IPS-20b (cell line): ENCODE results near the gene MITF.
"Not testable (repeated sequence)": the region's sequence is repeated elsewhere in the genome, so short reads cannot be mapped to it uniquely, and the experiment has no call there.

Source experiments
- H3K27ac ChIP-seq: one replicate; pipeline ENCODE4 v1.5.1; 2013; ENCODE audit warnings: low read length
- H3K27me3 ChIP-seq: 2 replicates; pipeline ENCODE4 v1.6.1; 2013; ENCODE audit warnings: mild to moderate bottlenecking, low read length, inconsistent platforms; ENCODE audit not compliant: insufficient read depth
- H3K36me3 ChIP-seq: 2 replicates; pipeline ENCODE4 v1.6.1; 2013; ENCODE audit warnings: low read depth, mild to moderate bottlenecking, inconsistent platforms, low read length, moderate library complexity; ENCODE audit not compliant: insufficient read depth
- H3K4me1 ChIP-seq: 2 replicates; pipeline ENCODE4 v1.6.1; 2013; ENCODE audit warnings: mild to moderate bottlenecking, control low read depth, inconsistent platforms, low read length, moderate library complexity; ENCODE audit not compliant: insufficient read depth
- H3K4me3 ChIP-seq: 2 replicates; pipeline ENCODE4 v1.5.1; 2013; ENCODE audit warnings: mild to moderate bottlenecking, low read length, inconsistent platforms
- H3K9ac ChIP-seq: 2 replicates; pipeline ENCODE4 v1.6.1; 2013; ENCODE audit warnings: low read depth, mild to moderate bottlenecking, inconsistent platforms, low read length, moderate library complexity
- H3K9me3 ChIP-seq: 2 replicates; pipeline ENCODE4 v1.6.1; 2013; ENCODE audit warnings: mild to moderate bottlenecking, low read depth, low read length, inconsistent platforms; ENCODE audit not compliant: insufficient read depth

Gene MITF

DNA sequence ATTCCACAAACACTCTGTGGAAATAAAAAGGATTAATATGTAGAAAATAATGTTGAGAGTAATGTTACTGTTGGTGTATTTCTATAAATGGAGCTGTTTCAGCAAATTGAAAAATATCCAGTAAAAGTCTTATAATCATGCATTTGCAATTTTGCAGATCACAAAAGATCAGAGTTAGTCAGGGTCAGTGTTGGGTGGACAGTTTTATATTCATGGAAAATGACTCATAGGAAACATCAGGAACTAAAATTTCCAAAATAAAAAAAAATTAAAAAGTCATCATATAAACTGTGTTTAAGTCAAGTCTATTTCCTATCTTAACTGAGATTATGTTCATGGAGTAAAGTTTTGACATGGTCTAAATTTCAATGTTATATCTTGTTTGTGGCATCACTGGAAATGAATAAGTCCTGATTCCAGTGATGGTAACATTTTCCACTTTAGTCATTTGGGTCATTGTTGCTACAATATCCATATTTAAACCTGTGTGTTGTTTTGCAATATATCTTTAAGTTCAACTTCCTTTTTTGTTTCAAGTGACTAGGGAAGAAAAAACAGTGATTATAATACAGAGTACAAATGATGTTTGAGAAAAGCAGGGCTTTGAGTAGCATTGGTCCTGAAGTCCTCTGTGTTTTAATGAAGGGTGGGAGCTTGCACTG, 37.8 kb downstream of the MITF start:
- Histone ChIP-seq H3K27me3 (no peaks in the 10 kb centered on the region), H3K9me3 (no peaks in the 10 kb centered on the region), H3K9ac (no peak overlapping the region), H3K36me3 (no peaks in the 10 kb centered on the region), H3K27ac (no peak overlapping the region), H3K4me3 (no peak overlapping the region), H3K4me1 (no peaks in the 10 kb centered on the region)

DNA sequence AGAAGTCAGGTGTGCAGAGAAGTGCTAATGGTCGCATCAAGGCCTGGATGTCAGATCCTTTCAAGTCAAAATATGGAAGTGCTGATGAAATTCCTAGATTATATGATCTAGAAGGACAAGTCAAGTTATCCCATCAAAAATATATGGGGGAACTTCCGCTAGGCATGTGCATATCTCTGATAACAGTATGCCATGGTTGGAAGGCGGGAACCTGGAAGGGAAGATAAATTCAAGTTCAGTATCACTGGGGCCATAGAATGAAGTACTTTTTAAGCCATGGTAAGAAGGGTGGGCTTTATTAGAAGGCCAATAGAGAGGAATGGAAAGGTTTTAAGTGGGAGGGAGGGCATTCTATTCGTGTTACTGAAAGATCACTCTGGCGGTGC, 38.3 kb downstream of the MITF start:
- H3K4me1 ChIP-seq: no peaks in the 10 kb centered on the region
- no peaks in the 10 kb centered on the region for H3K9me3 ChIP-seq
- no peak overlapping the region for H3K27ac ChIP-seq
- H3K4me3 ChIP-seq: no peak overlapping the region
- no peak overlapping the region for H3K9ac ChIP-seq
- no peaks in the 10 kb centered on the region for H3K36me3 ChIP-seq
- H3K27me3 ChIP-seq: no peaks in the 10 kb centered on the region

DNA sequence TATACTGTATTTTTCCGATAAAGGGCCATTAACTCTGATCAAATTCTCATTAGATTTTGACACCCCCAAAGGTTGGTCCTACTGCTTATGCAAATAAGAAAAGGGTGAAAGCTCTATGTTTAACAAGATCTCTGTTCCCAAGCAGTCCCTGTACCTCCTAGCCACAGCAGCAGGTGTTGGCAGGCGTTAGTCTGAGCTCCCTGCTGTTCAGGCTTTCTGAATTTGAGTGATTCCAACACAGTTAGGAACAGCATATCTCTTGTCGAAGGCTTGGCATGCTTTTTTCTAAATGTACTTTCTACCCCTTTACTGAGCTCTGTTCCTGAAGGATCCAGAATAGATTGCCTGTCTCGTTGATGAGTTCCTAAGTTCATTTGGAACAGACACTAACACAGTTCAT, 42.3 kb downstream of the MITF start:
- Histone ChIP-seq H3K36me3 (no peaks in the 10 kb centered on the region), H3K4me3 (no peak overlapping the region), H3K4me1 (peaks cover 7% of the 10 kb centered on the region; the same call in 1 of the 2 replicates), H3K27me3 (no peaks in the 10 kb centered on the region), H3K27ac (no peak overlapping the region), H3K9ac (no peak overlapping the region), H3K9me3 (no peaks in the 10 kb centered on the region)

DNA sequence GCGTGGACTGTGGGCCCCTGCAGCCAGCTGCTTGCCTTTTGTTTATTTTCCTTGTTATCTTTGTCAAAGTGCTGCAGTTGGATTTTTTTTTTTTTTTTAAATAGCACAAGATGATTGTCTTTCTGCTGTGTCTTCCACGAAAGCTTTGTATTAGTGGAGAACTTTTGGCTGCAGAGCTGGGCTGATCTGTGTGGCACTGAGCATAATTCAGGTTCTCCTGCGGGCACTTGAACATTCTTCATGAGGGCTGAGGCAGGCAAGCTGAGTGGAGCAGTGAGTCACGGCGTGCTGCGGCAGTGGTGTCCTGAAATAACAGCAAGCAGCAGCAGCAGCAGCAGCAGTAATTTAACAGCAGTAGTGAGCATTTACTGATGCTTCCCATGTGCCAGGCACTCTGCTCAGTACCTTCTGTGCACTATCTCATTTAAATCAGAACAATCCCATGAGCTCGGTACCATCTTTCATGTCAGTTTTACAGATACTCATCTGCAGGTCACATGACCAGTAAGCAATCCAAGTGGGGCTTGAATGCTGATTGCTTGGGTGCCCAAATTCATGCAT, 45.8 kb downstream of the MITF start:
- Histone ChIP-seq H3K9ac (no peak overlapping the region), H3K27ac (no peak overlapping the region), H3K36me3 (no peaks in the 10 kb centered on the region), H3K4me3 (no peak overlapping the region), H3K9me3 (no peaks in the 10 kb centered on the region), H3K4me1 (peaks cover 16% of the 10 kb centered on the region; the same call in 1 of the 2 replicates), H3K27me3 (no peaks in the 10 kb centered on the region)

DNA sequence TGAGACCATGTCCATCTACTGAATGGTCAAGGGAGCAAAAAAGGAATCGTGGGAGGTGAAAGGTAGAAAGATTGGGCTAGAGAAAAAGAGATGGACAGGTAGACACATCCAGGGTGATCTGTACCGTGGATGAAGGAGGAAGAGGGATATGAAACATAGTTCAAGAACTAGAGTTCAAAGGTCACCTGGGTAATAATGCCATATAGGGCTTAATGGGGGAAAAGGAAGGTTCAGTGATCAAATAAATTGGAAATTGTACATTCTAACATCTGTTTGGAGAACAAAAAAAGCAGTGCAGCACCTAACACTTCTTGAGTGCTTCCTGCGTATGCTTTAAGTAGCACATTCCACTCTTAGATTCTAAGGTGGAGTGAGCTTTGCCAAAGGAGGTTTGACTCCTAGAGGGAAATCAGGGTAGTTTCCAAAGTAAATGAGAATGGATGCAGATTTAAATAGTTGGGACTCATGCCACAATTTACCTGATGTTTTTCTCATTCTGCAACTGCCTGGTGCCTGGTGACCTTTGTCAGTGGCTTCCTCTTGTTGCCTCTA, 46.6 kb downstream of the MITF start:
- Histone ChIP-seq H3K27ac (no peak overlapping the region), H3K27me3 (no peaks in the 10 kb centered on the region), H3K36me3 (no peaks in the 10 kb centered on the region), H3K4me1 (peaks cover 16% of the 10 kb centered on the region; the same call in 1 of the 2 replicates), H3K9me3 (no peaks in the 10 kb centered on the region), H3K9ac (no peak overlapping the region), H3K4me3 (no peak overlapping the region)

DNA sequence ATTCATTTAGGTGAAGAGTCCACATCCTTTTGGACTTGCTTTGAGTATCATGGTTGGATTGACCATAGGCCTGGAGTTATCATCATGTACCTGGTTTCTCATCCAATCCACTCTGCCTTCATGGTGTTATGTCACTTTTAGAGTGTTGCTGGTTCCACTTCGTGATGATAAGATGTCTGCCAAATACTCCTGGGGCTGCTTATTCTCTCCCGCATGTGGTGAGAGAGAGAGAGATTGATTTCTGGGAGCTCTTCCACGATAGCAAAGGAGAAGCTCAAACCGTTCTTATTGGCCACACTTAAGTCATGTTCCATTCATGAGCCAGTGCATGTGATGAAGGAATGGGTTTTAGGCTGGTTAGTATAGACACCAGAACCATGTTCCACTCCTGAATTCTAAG, 47.6 kb downstream of the MITF start:
- Histone ChIP-seq H3K4me1 (peaks cover 18% of the 10 kb centered on the region; the same call in 1 of the 2 replicates), H3K4me3 (no peak overlapping the region), H3K9ac (no peak overlapping the region), H3K27ac (no peak overlapping the region), H3K27me3 (no peaks in the 10 kb centered on the region), H3K9me3 (no peaks in the 10 kb centered on the region), H3K36me3 (no peaks in the 10 kb centered on the region)

DNA sequence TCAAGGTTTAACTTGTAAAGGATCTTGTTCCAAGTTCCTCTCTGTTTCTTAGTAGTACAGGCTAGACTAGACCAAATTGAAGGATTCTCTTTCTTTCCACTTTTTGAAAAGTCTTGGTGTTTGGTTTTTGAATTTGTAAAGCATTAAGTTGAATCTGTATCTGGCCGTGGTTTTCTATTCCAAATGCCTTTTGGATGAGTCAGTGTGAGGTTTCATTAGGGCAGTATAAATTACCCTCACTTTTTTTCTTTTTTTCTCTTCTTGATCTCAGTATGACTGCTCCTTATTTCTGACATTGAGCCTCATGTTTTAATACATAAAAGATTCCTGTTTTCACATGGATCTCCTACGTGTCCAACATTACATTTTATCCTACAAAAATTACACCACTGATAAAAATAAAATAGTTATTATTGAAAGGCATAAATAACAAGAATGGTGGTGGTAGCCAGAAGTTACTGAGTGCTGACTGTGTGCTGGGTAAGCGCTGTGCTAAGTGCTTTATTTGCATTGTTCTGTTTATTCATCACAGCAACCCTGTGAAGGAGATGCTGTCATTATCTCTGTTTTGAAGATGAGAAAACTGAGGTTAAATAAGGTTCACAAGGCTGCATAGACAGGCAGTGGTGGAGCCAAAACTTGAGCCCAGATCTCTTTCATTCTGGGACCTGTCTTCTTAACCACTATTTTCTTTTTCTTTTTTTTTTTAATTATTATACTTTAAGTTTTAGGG, 48.3 kb downstream of the MITF start:
- no peak overlapping the region for H3K27ac ChIP-seq
- H3K4me3 ChIP-seq: no peak overlapping the region
- no peak overlapping the region for H3K9ac ChIP-seq
- H3K4me1 ChIP-seq: peaks cover 18% of the 10 kb centered on the region; the same call in 1 of the 2 replicates
- no peaks in the 10 kb centered on the region for H3K36me3 ChIP-seq
- no peaks in the 10 kb centered on the region for H3K27me3 ChIP-seq
- no peaks in the 10 kb centered on the region for H3K9me3 ChIP-seq

DNA sequence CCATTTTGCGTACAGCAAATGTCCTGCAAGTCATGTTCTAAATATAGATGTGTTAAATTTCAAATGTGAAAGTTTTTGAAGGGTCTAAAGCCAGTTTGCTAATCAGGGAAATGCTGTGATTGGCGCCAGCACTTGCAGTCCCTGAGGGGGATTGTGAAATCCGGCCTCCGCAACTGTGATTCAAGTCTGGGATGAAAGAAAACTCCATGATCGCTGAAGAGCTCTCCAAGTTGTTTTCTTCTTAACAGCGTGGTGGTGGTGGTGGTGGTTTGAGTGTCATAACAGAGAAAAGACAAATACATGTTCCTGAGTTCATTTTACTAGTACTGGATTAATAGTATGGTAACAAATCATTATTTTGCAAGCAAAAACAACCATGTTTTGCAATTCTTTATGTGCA, 51.8 kb downstream of the MITF start:
- no peaks in the 10 kb centered on the region for H3K36me3 ChIP-seq
- H3K4me3 ChIP-seq: no peak overlapping the region
- H3K9me3 ChIP-seq: no peaks in the 10 kb centered on the region
- H3K4me1 ChIP-seq: peaks cover 12% of the 10 kb centered on the region; the same call in 1 of the 2 replicates
- H3K9ac ChIP-seq: no peak overlapping the region
- no peaks in the 10 kb centered on the region for H3K27me3 ChIP-seq
- no peak overlapping the region for H3K27ac ChIP-seq

DNA sequence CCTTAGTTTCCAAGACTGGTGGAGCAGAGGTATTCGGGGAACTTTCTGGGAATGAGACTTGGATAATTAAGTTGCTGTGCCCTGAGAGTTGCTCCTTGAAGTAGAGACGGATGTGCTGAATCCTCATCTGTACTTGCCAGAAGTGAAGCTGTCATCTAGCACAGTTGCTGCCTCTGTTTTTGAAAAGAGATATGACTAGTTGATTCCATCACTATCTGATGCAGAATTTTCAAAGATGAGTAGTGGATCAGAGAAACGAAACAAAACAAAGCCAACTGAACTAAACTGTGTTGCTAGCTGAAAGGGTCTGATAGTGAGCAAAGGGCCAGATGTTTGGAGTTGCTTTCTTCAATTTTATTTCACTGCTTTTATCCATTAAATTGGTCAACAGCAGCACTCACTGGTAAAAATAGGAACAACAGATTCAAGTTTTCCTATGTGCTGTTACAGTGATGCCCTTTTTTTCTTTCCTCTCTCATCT, 52.7 kb downstream of the MITF start:
- H3K4me1 ChIP-seq: peaks cover 11% of the 10 kb centered on the region; the same call in 1 of the 2 replicates
- no peaks in the 10 kb centered on the region for H3K27me3 ChIP-seq
- no peak overlapping the region for H3K4me3 ChIP-seq
- no peaks in the 10 kb centered on the region for H3K9me3 ChIP-seq
- no peak overlapping the region for H3K9ac ChIP-seq
- no peak overlapping the region for H3K27ac ChIP-seq
- H3K36me3 ChIP-seq: no peaks in the 10 kb centered on the region

DNA sequence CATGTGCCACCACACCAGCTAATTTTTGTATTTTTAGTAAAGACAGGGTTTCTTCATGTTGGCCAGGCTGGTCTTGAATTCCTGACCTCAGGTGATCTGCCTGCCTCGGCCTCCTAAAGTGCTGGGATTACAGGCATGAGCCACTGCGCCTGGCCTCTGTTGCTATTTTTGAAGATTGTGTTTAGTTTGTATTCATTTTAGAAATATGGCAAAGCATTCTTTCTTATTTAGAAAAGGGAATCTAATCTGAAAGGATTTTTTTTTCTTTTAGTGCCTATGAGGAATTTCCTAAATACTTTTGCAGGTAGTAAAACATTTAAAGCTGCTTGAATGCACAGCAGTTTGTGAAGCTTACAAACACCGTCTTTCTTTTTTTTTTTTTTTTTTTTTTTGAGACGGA, 56.9 kb downstream of the MITF start:
- not testable (repeated sequence) for H3K4me3 ChIP-seq, H3K9me3 ChIP-seq, H3K36me3 ChIP-seq, H3K9ac ChIP-seq, H3K4me1 ChIP-seq, H3K27ac ChIP-seq, H3K27me3 ChIP-seq

DNA sequence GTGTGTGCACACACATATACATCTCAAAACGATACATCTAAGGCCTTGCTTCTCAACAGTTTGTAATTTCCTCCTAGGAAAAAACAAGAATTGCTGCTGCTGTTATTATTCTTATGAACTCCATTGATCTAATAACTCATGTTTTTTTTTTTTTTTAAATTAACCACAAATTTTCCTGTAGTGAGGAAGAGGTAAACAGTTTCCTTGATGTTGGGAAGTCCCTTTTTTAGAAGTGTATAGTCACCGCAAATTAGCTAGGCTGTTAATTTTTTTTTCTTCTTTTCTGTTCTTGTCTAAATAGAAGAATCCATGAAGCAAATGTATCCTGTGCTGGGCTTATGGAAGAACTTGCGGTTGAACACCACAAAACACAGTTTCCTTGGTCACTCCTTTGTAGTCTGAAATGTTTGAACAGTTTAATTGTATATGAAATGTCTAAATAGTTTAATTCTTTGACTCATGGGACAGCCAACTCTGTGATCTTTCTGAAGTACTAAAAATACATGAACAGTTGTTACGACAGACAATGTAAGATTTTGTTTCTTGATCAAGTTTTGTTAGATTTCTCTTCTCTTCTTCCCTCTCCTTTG, 64.5 kb downstream of the MITF start:
- Histone ChIP-seq H3K9ac (no peak overlapping the region), H3K4me3 (no peak overlapping the region), H3K36me3 (no peaks in the 10 kb centered on the region), H3K27ac (no peak overlapping the region), H3K4me1 (no peaks in the 10 kb centered on the region), H3K27me3 (no peaks in the 10 kb centered on the region), H3K9me3 (no peaks in the 10 kb centered on the region)
